GM21360 (cell line): ENCODE results near the gene TMEM127.
"Not testable (repeated sequence)": the region's sequence is repeated elsewhere in the genome, so short reads cannot be mapped to it uniquely, and the experiment has no call there.

Source experiments
- ATAC-seq: cut with Tn5 transposase; IDR thresholded peaks from one replicate; pipeline ENCODE4 v1.9.1; 2021; ENCODE audit warnings: mild to moderate bottlenecking, moderate library complexity; ENCODE audit not compliant: unreplicated experiment

The TMEM127 gene

DNA sequence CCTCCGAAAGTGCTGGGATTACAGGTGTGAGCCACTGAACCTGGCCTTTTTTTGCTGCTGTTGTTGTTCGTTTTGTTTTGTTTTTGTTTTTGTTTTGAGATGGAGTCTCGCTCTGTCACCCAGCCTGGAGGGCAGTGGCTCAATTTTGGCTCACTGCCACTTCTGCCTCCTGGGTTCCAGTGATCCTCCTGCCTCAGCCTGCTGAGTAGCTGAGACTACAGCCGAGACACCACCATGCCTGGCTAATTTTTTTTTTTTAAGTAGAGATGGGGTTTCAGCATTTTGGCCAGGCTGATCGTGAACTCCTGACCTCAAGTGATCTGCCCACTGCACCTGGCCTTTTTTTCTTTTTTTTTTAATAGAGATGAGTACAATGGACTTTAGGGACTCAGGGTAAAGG is 22.0 kb downstream of the TMEM127 start:
- no peak for ATAC-seq

DNA sequence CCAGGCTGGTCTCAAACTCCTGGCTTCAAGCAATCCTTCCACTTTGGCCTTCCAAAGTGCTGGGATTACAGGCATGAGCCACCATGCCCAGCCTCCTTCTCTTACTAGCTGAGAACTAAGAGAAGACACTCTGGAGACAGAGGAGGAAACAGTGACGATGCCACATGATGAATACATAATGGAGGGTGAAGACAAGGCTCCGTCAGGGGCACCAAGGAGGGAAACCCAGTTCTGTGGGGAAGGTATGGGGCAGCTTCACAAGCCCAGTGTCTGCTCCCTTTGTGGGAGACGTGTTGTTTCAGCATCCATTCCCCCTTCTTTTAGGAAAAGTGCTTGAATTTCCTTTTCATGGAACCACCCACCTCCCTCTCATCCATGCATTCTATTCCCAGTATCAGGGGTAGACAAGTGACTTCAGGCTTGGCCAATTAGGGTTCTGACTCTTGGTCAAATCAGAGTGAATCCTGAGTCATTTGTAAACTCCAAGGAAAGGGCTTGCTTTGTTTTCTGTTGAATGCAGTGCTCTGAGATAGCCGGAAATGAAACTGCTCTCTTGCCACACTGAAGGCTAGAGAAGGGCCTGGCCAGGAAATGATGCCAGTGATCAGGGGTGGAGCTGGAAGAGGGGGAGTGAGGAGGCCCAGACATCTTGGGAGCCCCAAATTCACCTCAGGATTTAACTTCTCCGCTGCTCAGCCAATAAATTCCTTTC is 23.7 kb downstream of the TMEM127 start:
- ATAC-seq, result peak; percentile 52

DNA sequence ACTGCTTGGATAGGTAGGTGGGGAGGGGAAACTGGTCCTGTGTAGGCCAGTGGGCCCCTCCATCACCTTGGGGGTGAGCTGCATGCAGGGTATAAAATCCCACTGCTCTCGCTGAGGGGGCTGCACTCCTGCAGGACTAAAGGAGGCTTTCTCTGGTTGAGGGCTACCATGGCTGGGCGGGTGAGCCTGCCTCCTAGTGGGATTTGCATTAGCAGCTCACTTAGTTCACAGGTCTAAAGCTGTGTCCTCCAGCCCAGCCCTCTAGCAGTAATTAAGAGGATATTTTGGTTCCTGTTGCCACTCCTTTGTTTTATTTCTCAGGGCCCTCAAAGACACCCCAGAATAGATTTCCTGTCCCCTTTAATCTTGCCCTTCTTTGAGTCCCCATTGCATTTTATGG is 24.6 kb downstream of the TMEM127 start:
- ATAC-seq, result no peak

DNA sequence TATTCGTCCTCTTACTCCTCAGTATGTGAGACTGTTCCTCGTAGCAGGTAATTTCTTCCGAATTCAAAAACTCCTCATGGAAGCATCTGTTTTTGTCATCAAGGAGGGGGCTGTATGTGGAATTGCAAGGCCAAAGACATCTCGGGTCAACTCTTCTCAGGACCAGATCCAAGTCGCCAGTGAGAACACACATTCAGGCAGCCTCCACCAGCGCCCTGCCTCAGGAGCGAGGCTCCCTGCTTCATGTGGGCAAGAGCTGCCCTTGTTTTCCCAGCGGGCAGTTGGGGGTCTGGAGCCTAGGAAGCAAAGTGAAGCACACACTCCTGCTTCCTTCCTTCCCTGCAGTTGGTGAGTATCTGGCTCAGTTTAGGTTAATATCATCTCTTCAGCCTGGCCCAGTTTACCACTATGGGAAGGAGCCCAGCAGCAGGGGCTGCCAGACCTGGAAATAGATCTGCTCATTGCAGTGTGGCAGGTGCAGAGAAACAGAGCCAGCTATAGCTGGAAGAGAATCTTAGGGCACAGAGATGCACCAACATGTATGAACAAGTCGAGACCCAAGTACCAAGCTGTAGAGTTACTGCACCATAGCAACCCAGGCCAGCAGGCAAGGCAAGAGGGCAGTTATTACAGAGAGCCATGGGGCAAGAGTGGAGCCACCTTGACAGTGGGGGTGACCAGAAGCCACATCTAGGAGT is 25.3 kb downstream of the TMEM127 start:
- ATAC-seq, result no peak

DNA sequence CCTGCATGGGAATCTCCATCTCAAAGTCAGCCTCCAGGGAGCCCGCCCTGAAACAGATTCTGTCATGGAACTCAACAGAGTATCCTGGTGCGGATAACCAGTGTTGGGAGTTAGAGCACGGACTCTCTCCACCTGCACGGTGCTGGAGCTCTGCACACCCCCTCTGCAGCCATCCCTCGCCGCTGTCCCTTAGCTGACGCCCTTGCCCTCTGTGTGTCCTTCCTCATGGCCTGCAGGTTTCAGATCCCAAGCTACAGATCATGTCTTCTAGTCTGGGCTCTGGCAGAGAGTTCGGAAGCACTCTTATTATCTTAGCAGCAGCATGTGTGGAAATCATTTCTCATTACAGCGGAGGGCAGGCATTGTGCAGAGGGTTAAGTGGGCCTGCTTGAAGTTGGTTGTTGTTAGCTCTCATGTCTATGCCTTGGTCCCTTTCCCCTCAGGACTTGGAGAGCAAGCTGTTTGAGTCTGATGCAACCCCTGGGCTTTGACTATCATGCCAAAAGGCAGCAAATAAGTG is 26.0 kb downstream of the TMEM127 start:
- ATAC-seq, result no peak

DNA sequence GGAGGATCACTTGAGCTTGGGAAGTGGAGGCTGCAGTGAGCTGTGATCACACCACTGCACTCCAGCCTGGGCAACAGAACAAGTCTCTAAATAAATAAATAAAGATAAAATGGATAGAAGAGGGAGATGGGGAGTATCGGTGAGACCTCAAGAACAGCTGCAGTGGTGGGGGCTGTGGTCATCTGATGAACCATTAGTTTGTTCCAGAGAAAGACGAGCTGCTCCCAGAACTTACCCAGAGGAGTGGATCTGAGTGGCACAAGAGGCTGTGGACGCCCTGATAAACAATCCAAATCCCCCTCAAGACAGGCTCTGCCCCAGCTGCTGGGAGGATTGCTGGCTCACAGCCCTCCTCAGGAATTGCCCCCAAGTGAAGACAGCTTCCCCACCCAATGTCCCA is 26.7 kb downstream of the TMEM127 start:
- ATAC-seq, result no peak

DNA sequence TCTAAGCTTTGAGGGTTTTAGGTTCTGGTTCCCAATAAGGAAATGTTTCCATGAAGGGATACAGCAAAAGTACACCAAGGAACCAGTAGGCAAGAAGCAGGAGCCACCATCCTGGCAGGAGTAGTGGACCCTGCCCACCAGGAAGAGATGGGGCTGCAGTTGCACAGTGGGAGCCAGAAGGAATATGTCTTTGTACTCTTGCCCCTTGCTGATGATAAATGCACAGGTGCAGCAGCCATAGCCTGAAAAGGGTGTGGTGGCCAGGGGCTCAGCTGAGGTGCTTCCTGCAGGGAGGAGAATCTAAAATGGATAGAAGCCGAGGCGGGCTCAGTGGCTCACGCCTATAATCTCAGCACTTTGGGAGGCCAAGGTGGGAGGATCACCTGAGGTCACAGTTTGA is 27.5 kb downstream of the TMEM127 start:
- no peak for ATAC-seq

DNA sequence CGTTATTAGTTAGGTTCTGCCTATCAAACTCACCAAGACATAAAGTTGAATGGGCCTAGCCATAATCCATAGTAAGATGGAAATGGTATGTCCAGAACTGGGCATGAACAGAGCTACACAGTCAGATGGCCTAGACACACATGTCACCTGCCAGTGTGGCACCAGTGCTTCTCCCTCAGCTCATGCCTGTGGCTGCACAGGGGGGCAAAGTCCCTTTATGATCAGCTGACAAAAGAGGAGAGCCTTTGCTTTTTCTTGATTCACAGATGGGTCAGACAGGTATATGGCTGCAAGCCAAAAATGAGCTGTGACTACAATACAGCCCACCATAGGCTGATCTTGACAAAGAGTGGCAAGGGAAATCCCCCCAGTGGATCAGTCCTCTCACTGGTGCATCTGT is 28.9 kb downstream of the TMEM127 start:
- ATAC-seq, result no peak

DNA sequence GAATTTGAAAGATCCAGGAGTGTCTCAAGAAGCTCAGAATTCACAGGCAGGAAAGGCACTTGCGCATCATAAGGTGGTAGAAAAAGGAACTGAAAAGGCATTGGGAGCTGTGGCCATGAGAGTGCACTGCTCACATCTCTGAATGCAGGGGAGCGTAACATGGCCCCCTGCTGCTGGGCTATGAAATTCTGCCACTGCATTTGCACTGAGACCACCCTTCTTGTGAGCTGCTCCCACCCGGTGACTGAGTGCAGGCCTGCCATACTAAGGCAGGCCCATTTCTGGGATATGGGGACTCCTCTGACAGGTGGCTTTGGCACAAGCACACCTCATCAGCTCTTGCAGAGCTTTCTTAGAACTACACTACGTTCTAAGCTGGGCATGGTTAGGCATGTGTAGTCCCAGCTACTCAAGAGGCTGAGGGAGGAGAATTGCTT is 31.9 kb downstream of the TMEM127 start:
- ATAC-seq, result peak; percentile 78

DNA sequence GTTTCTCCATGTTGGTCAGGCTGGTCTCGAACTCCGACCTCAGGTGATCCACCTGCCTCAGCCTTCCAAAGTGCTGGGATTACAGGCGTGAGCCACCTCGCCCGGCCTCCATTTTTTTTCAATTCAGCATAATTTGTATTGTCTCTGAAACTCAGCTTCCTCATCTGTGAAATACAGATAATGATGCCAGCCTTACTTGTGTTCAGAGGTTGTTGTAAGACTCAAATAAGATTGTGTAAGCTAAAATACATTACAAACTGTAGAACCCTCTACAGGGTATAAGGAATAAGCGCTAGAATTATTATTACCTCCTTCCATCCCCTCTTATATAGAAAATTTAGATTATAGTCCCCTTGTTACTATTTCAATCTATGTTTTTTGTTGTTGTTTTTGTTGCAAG is 32.4 kb downstream of the TMEM127 start:
- no peak for ATAC-seq

DNA sequence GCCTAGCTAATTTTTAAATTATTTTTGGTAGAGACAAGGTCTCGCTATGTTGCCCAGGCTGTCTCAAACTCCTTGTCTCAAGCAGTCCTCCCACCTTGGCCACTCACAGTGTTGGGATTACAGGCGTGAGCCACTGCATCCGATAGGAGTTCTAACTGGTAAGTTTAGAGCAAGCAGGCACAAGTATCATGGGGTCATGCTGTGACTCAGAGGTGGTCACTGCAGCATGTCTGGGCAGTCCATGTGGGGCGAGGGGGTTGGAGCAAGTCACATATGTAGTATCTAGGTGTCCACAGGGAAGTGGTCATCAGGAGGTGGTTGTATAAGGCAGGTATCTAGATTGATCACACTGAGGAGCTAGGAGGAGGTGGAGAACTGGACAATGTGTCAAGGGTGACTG is 34.5 kb downstream of the TMEM127 start:
- no peak for ATAC-seq

DNA sequence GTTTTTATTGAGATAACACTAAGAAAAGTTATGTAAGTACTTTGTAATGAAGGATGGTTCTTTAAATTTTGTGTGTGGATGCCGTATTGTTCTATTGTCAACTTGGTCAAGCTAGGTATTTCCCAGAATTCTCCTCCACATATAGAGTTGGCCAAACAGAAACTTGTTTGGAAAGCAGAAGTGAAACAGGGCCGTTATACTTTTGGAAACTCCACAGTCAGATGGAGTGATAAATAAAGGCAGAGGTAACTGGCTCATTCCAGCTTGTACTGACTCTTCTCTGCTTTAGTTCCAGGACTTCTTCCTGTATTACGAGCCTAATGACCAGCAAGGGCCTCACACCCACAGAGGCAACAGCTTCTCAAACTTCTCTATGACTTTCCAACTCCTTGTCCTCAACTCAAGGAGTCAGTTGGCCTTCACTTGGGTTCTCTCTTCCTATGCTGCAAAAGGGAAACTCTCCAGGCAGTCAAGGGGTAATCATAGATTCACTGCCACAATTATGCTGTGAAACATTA is 40.7 kb downstream of the TMEM127 start:
- ATAC-seq, result peak; percentile 82

DNA sequence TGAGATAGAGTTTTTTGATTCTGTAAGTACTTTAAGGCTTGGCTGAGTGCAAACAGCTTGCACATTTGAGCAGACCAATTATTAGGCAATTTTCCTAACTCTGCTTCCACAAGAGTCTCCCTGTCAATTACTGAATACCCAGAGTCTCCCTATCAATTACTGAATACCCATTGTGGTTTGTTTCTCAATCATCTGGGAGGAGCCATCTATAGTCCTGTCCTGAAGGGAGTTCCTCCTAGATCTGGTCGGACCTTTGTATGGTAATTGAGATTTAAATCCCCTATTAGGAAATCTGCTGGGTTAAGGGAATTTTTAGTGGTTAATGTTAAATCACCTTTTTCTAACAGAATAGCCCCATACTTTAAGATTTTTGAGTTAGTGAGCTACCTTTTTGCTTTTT is 44.7 kb downstream of the TMEM127 start:
- ATAC-seq, result not testable (repeated sequence)

DNA sequence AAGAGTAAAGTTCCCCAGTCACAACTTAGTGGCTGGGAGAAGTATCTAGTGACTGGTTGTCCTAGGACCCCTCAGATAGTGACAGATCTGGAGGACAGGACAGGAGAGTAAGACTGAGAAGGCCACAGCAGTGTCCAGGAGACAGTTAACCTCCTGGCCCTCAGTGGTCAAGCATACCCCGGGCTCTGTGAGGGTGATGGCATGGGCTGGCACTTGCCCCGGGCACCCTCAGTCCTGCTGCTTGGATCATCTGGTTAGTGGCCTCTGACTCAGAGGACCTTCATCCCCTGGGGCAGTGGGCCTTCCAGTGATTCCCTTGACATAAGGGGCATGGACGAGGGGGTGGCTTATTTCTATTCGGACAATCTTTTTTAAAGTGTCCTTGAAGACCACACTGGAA is 45.8 kb downstream of the TMEM127 start:
- not testable (repeated sequence) for ATAC-seq

DNA sequence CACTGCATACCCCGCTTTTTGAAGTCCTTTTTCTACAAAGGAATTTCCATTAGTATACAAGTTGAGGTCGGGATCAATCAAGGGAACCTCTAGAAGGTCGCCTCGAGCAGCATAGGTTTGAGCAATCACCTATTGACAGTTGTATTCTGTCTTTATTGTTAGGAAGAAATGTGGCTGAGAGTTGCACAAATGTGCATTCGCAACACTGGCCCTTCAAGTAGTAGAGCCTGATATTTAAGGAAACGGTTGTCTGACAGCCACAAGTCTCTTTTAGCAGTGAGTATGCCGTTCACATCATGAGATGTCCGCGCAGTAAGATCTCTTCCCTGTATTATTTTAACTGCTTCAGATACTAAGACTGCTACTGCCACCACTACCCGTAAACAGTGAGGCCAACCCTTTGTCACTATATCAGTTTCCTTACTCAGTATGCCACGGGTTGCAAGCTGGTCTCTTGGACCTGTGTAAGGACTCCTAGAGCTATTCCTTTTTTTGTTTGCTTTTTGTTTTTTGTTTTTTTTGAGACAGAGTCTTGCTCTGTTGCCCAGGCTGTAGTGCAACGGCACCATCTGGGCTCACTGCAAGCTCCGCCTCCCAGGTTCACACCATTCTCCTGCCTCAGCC is 47.2 kb downstream of the TMEM127 start:
- ATAC-seq, result no peak

DNA sequence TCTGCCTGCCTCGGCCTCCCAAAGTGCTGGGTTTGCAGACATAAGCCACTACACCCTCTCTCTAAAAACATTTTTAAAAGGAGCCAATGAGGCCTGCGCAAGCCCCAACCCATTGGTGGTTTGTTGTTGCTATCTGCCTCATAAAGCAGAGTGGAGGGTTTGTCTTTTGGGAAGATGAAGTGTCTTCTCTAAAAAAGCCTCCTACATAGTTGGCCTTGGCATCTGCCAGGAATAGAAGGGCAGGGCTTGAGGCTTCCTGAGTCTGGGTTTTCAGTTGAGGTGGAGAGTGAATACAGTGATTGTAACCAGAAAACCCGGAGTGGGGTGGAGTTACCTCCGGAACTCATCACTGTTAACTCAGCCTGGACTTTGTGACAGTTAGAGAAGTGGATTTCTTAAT is 51.2 kb downstream of the TMEM127 start:
- ATAC-seq, result no peak

DNA sequence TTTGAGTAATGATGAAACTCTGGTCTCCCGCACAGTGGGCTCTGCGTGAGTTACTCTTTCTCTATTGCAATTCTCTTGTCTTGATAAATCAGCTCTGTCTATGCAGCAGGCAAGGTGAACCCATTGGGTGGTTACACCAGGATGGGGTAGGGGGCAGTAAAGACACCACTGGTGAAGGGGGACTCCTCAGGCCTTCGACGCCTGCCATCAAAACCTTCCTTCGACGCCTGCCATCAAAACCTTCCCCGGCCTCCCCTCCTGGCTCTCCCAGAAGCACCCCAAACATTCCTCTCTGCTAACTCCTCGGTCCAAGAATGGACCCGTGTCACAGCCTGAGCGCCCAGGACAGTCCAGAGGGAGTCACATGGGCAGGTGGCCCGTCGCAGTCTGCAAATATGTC is 52.4 kb downstream of the TMEM127 start:
- ATAC-seq, result no peak

DNA sequence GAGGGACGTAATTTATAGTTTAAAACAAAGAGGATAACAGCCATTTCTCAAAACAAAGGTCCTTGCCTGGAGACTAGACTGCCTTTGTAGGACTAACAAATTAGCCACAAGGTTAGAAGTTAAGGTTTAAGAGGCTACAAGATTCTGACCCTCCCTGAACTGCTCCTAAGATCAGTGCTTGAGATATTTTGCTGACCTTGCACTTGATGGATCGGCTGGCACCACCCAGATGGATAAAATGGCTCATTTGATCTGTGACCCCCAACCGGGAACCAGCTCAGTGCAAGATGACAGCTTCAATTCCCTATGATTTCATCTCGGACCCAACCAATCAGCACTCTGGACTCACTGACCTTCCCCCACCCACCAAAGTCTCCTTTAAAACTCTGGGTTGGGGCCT is 53.5 kb downstream of the TMEM127 start:
- ATAC-seq, result no peak

DNA sequence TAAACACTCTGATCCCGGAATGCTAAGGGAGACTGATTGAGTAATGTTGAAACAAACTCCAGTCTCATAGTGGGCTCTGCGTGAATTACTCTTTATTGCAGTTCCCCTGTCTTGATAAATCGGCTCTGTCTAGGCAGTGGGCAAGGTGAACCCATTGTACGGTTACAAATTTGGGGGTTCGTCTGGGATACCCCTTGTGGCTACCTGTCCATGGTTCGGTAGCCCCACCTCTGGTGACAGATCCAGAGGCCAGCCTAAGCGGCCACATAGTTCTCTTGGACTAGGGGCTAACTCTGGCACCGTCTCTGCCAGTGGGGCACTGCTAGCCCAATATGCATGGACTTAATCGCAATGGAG is 56.1 kb downstream of the TMEM127 start:
- ATAC-seq, result no peak

DNA sequence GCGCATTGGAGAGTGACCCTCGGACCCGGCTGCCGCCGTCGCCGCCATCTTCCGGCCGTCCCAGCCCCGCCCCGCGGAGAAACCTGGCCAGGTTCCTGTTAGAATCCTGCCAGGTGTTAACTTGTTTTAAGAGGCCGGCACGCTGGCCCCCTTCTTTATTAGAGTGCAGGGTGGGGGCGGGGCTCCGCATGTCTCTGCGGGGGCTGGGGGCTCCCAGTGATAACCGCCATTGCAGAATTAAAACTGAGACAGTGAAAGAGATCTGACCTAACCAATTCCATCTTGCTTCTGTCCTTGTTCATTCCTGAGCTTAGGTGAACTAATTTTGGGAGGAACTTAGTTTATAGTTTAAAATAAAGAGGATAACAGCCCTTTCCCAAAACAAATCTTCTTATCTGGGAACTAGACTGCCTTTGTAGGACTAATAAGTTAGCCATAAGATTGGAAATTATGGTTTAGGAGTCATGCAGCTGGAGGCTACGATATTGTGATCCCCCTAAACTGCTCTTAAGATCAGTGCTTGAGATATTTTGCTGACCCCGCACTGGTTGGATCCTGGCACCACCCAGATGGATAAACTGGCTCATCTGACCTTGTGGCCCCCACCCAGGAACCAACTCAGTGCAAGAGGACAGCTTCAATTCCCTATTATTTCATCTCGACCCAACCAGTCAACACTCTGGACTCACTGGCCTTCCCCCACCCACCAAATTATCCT is 56.6 kb downstream of the TMEM127 start:
- no peak for ATAC-seq
